GM20000 (cell line): ENCODE results near the gene PKN1.

Experiments used
- DNase-seq: peaks from one replicate; pipeline ENCODE4 v3.0.0; 2012; ENCODE audit warnings: low spot score
- CTCF ChIP-seq: IDR thresholded peaks from 2 replicates; pipeline ENCODE4 v1.5.1; 2012; ENCODE audit warnings: mild to moderate bottlenecking, control low read depth; ENCODE audit errors: extremely low read depth, missing control alignments

PKN1 gene

GRCh38 chr19:14439014-14439413 is 5.9 kb downstream of the PKN1 start:
- TF ChIP-seq CTCF = no peak
- DNase-seq = no peak

GRCh38 chr19:14440049-14440448 is 6.9 kb downstream of the PKN1 start:
- peak; percentile 93 for DNase-seq
- no peak for TF ChIP-seq CTCF

GRCh38 chr19:14441041-14441938 is 8.2 kb downstream of the PKN1 start:
- TF ChIP-seq CTCF = no peak
- no peak for DNase-seq

- DNase-seq = no peak
- no peak for TF ChIP-seq CTCF
These were observed 10.0 kb downstream of the PKN1 start for GRCh38 chr19:14442891-14443631.

- no peak for DNase-seq
- TF ChIP-seq CTCF = no peak
These were observed 10.6 kb downstream of the PKN1 start for GRCh38 chr19:14443632-14444216.

- peak; percentile 10 for DNase-seq
These were observed 13.4 kb downstream of the PKN1 start for GRCh38 chr19:14446336-14447036.

More at GRCh38 chr19:14446336-14447036, 13.4 kb downstream of the PKN1 start:
- no peak for TF ChIP-seq CTCF
